Measurements from ENCODE around the gene RALGDS.

GRCh38 chr9:133140606-133141005, 19.6 kb upstream of the RALGDS start:
- TF ChIP-seq, protein P1, sequence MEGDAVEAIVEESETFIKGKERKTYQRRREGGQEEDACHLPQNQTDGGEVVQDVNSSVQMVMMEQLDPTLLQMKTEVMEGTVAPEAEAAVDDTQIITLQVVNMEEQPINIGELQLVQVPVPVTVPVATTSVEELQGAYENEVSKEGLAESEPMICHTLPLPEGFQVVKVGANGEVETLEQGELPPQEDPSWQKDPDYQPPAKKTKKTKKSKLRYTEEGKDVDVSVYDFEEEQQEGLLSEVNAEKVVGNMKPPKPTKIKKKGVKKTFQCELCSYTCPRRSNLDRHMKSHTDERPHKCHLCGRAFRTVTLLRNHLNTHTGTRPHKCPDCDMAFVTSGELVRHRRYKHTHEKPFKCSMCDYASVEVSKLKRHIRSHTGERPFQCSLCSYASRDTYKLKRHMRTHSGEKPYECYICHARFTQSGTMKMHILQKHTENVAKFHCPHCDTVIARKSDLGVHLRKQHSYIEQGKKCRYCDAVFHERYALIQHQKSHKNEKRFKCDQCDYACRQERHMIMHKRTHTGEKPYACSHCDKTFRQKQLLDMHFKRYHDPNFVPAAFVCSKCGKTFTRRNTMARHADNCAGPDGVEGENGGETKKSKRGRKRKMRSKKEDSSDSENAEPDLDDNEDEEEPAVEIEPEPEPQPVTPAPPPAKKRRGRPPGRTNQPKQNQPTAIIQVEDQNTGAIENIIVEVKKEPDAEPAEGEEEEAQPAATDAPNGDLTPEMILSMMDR (IDR thresholded peaks at IDR 0.05; ENCODE audit: low read depth, low read length), result no peak
- TF ChIP-seq MAX (IDR thresholded peaks at IDR 0.05; ENCODE audit: low read depth, low read length), result no peak

Measured in NB4 (cell line).